Stimulated activated effector memory CD8-positive, alpha-beta T cell treated with anti-CD3 and anti-CD28 coated beads, Interleukin-12 subunit alpha, Interleukin-12 subunit beta, amount 100 ng/mL, for 72 hours (primary cell): ENCODE data around the gene VGLL1.

Source experiments
- ATAC-seq: fragments of 150-1000 bp; cut with Tn5 transposase; 2 replicates; pipeline ENCODE4 v1.10.0; 2021
- DNase-seq, 2 donors: peaks; one replicate each; pipeline ENCODE4 v3.0.0; 2021 to 2022; ENCODE audit warnings: low spot score in 2 of 2
- H3K27ac Mint-ChIP-seq: one replicate; pipeline ENCODE4 v1.8.0; 2022; ENCODE audit warnings: mild to moderate bottlenecking, mixed read lengths
- H3K36me3 Mint-ChIP-seq: one replicate; pipeline ENCODE4 v1.8.0; 2022; ENCODE audit warnings: mild to moderate bottlenecking, mixed read lengths
- H3K4me1 Mint-ChIP-seq: one replicate; pipeline ENCODE4 v1.8.0; 2022; ENCODE audit warnings: mixed read lengths
- H3K4me3 Mint-ChIP-seq: one replicate; pipeline ENCODE4 v1.8.0; 2022; ENCODE audit warnings: mild to moderate bottlenecking, mixed read lengths
- H3K9me3 Mint-ChIP-seq: one replicate; pipeline ENCODE4 v1.8.0; 2022; ENCODE audit warnings: mixed read lengths

The VGLL1 gene, protein sequence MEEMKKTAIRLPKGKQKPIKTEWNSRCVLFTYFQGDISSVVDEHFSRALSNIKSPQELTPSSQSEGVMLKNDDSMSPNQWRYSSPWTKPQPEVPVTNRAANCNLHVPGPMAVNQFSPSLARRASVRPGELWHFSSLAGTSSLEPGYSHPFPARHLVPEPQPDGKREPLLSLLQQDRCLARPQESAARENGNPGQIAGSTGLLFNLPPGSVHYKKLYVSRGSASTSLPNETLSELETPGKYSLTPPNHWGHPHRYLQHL

DNA sequence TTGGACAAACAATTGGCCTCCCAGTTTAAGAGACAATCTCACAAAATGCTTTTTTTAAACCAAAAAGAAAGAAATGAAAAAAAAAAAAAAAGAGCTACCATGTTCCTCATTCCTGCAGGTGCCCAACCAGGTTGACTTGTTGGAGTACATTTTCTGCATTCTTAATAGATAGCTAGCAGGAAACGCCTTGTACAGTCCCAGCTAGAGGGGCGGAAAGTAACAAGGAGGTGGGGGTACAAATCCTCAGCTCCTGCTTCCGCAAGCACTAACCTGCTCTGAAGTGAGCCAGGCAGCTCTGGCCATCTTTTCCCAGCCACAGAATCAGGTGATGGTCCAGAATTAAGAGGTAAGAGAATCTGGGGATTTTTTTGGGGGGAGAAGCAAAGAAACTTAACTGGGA lies at the start of gene VGLL1:
VGLL1 (plus strand) TSS at position 265 of the 400 bp plus-strand sequence. CDS start 3,806 bp downstream, outside the sequence.
- H3K4me3 Mint-ChIP-seq: no peak within 1 kb of the TSS
- no peaks in the 10 kb centered on the region for H3K36me3 Mint-ChIP-seq
- H3K9me3 Mint-ChIP-seq: no peaks in the 10 kb centered on the region
- H3K27ac Mint-ChIP-seq: no peak within 1 kb of the TSS
- DNase-seq: no peak
- H3K4me1 Mint-ChIP-seq: no peaks in the 10 kb centered on the region
- ATAC-seq: no peak

DNA sequence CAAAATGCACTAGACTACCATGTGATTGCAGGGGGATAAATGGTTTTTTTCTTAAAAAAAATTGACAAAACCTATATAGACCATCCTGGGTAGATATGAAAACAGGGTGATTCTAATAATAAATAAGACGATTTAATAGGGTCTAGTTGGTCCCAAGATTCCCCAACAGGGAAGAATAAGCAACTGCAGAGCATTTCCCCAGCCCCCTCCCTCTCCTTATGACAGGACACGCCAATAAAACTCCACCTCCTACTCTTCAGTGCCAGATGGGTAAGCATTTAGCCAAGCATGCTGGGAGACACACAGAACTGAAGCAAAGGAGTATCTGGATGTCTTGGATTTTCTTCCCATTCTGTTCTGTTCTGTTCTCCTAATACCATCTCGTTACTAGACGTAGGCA lies 44.4 kb upstream of the VGLL1 start, which contains the start of gene BRS3:
BRS3 (plus strand) TSS at position 301 of the 400 bp plus-strand sequence. CDS start 168 bp downstream, outside the sequence.
- no peak for ATAC-seq
- Mint-ChIP-seq H3K9me3 (no peaks in the 10 kb centered on the region), H3K4me1 (no peaks in the 10 kb centered on the region), H3K4me3 (no peak within 1 kb of the TSS), H3K36me3 (no peaks in the 10 kb centered on the region), H3K27ac (no peak within 1 kb of the TSS)
- no peak for DNase-seq

DNA sequence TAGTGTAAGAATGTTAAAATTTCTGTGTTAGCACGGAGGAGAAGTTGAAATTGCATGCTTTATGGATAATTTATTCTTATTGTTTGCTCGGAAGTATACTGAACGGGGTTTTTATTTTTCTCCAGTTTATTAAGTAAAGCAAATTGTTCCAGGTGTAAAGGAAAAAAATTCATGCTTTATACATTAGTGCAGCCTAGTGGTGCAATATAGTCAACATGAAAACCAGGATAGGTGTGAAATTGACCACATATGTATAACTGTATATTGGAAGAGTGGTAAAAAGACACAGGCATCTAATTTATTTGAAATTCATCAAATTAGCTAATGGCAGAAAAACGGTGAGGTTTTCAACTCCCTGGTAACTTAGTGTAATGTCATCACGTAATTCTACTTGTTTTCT lies 43.3 kb upstream of the VGLL1 start:
- DNase-seq (no peak), ATAC-seq (no peak)
- Mint-ChIP-seq H3K36me3 (no peaks in the 10 kb centered on the region), H3K4me3 (no peak overlapping the region), H3K9me3 (no peaks in the 10 kb centered on the region), H3K27ac (no peak overlapping the region), H3K4me1 (no peaks in the 10 kb centered on the region)

DNA sequence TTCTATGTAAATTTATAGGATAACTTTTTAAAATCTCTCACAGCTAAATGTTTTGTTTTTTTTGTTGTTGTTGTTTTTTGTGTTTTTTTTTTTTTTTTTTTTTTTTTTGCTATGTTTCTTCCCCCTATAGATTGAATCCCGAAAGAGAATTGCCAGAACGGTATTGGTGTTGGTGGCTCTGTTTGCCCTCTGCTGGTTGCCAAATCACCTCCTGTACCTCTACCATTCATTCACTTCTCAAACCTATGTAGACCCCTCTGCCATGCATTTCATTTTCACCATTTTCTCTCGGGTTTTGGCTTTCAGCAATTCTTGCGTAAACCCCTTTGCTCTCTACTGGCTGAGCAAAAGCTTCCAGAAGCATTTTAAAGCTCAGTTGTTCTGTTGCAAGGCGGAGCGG lies 40.2 kb upstream of the VGLL1 start:
- Mint-ChIP-seq H3K9me3 (no peaks in the 10 kb centered on the region), H3K27ac (no peak overlapping the region), H3K36me3 (peaks cover 7% of the 10 kb centered on the region), H3K4me3 (no peak overlapping the region), H3K4me1 (no peaks in the 10 kb centered on the region)
- ATAC-seq (no peak), DNase-seq (no peak)

DNA sequence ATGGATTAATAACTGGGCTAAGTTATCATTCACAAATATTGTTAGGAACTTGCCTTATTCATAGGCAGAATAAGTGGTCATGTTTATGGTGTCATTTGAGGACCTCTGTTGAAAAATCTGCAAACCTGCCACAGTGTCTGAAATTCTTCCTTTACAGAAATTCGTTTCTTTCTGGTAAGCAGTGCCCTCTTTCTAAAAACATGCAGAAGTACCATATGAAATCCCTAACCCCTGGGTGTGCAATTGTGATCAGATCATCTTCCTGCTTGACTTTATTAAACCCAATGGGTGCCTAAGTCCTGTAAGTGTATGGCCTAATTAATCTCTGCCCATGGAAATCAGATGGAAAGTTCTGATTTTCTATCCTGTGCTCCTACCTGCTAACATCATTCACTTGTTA lies 39.0 kb upstream of the VGLL1 start:
- Mint-ChIP-seq H3K4me1 (no peaks in the 10 kb centered on the region), H3K4me3 (no peak overlapping the region), H3K9me3 (no peaks in the 10 kb centered on the region), H3K27ac (no peak overlapping the region), H3K36me3 (peaks cover 7% of the 10 kb centered on the region)
- DNase-seq (no peak), ATAC-seq (no peak)

DNA sequence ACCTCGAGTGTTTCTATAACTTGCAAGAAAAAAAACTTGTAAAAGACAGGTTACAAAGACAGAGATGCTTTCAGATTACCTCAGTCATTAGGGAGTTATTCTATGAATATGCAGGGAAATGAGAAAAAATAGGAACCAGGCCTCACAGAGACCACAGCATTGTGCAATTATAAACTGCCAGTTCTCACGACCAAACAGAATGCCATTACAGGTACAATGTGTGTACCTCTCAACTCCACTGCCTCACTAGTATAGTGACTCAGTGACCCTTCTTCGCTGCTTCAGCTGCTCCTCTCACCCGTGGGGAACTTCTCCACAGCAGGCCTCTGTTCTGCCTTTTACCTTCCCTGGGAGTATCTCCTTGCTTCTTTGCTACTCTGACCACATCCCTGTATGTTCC lies 37.0 kb upstream of the VGLL1 start:
- H3K4me3 Mint-ChIP-seq: no peak overlapping the region
- no peak overlapping the region for H3K27ac Mint-ChIP-seq
- ATAC-seq: no peak
- H3K9me3 Mint-ChIP-seq: no peaks in the 10 kb centered on the region
- no peak for DNase-seq
- no peaks in the 10 kb centered on the region for H3K4me1 Mint-ChIP-seq
- peaks cover 12% of the 10 kb centered on the region for H3K36me3 Mint-ChIP-seq

DNA sequence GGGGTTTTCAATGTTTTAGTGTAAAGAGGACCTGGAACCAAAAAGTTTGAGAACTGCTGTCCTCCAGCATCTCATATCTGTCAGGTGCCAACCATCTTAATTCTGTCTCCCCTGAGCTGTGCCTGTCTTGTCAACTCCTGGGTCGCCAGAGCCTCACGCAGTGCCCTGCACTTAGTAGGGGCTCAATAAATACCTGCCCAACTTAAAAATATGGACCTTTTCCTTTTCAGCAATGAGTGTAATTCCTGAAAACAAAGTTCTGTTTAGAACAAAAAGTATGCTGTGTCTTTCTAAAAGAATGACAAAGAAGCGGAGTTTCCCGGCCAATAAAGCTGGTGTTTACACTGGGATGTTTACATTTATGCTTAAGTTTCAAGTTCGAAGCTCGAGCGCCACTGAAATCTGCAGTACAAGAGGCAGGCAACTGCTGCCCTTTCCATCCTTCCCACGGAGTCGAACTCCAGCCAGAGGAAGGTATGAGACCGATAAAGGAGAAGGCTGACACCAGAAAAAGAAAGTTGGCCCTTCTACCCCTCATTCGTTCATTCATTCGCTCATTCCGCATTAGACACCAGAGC lies 35.7 kb upstream of the VGLL1 start:
- Mint-ChIP-seq H3K4me1 (no peaks in the 10 kb centered on the region), H3K27ac (peak overlapping the region; percentile 72), H3K36me3 (peaks cover 22% of the 10 kb centered on the region), H3K4me3 (peak overlapping the region; percentile 71), H3K9me3 (no peaks in the 10 kb centered on the region)
- DNase-seq (no peak), ATAC-seq (no peak)

DNA sequence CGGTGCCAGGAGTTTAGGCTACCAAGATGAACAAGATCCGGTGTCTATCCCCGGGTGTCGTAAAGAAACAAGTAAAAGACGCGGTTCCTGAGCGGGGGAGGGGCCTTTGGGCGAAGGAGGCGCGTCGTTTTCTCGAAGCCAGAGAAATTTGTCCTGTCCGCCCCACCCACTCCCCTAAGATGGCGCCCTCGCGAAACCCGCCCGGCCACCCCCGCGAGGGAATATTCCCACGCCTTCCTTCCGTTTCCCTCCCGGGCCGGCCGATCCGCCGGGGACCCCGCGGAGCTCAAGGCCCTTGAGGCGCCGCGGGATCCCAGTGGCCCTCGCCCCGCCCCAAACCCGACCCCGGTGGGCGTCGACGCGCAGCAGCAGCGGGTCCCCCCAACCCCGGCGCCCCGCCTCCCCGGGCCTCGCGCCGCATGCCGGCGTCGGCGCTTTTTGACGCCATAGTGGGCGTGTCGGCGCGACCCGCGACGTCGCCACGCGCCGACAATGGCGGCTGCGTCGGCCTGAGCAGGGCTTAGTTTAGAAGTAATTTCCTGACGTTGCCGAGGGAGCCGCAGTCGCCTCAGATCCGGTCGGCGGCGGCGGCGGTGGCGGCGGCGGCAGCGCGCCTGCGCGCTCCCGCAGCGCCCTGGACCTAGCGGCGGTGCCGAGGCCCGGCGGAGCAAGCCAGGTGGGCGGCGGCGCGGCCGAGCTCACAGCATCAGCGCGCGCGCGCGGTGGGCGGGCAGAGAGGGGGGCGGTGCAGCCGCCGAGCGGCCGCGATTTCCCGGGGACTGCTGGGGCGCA lies 35.1 kb upstream of the VGLL1 start:
- ATAC-seq: peak; percentile 87
- DNase-seq: peak; percentile 66 to 88
- H3K36me3 Mint-ChIP-seq: peaks cover 22% of the 10 kb centered on the region
- H3K9me3 Mint-ChIP-seq: no peaks in the 10 kb centered on the region
- no peaks in the 10 kb centered on the region for H3K4me1 Mint-ChIP-seq
- peak overlapping the region; percentile 72 for H3K27ac Mint-ChIP-seq
- H3K4me3 Mint-ChIP-seq: peak overlapping the region; percentile 71

DNA sequence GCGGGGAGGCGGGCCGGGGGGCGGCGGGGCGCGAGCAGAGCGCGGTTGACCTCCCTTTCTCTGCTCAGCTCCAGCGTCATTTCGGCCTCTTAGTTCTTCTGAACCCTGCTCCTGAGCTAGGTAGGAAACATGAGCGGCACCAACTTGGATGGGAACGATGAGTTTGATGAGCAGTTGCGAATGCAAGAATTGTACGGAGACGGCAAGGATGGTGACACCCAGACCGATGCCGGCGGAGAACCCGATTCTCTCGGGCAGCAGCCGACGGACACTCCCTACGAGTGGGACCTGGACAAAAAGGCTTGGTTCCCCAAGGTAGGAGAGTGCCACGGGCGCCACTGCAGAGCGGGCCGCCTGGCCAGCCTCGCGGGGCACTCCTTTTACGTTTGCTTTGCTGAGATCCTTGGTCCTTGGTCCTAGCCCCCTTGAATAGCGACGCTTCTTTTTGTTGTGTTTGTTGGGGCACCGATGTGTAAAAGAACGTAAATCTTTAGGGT lies 34.4 kb upstream of the VGLL1 start, which contains the start of gene HTATSF1:
HTATSF1 (plus strand) TSS at position 37 of the 497 bp plus-strand sequence; CDS start at position 130, 93 bp downstream.
- ATAC-seq: peak; percentile 14

DNA sequence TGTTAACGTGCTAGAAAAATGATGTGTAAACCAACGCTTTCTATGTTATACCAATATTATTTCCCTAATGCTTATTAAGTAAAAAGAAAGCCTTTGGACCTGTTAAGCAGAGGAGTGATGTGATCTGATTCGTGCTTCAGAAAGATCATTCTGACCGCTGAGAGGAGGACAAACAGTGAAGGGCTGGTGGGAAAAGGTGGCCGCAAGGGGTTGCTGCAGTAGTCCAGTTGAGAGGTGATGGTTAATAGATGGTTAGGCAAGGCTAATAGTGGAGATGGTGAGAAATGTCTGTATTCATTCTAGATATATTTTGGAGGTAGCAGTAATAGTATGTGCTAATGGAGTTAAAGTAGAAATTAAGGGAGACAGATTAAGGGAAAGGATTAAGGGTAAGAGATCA lies 12.9 kb upstream of the VGLL1 start:
- ATAC-seq (no peak), DNase-seq (no peak)
- no peaks in the 10 kb centered on the region for H3K9me3 Mint-ChIP-seq
- no peak overlapping the region for H3K4me3 Mint-ChIP-seq
- H3K36me3 Mint-ChIP-seq: no peaks in the 10 kb centered on the region
- H3K27ac Mint-ChIP-seq: no peak overlapping the region
- no peaks in the 10 kb centered on the region for H3K4me1 Mint-ChIP-seq

More for the DNA sequence above, 34.4 kb upstream of the VGLL1 start, which contains the start of gene HTATSF1:
- Mint-ChIP-seq H3K36me3 (peaks cover 27% of the 10 kb centered on the region), H3K27ac (peak within 1 kb of the TSS; percentile 72), H3K9me3 (no peaks in the 10 kb centered on the region), H3K4me1 (no peaks in the 10 kb centered on the region), H3K4me3 (peak within 1 kb of the TSS; percentile 71)
- DNase-seq: peak in 1 of 2 donors; percentile 83

DNA sequence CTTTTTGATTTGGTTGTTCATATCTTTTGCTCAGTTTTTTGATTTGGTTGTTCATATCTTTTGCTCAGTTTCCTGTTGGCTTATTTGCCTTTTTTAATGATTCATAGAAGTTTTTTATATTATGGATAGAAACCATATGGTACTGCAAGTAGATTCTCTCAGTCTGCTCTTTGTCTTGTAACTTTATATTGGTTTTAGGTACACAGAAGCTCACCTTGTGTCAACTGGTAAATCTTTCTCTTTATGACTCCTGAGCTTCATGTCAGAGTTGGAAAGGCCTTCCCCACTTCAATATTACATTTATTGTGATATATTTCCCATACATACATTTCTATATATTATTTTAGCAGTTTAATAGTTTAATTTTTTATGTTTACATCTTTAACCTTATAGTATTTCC lies 8.2 kb upstream of the VGLL1 start:
- Mint-ChIP-seq H3K36me3 (no peaks in the 10 kb centered on the region), H3K9me3 (no peaks in the 10 kb centered on the region), H3K27ac (no peak overlapping the region), H3K4me1 (no peaks in the 10 kb centered on the region), H3K4me3 (no peak overlapping the region)
- DNase-seq (no peak), ATAC-seq (no peak)

DNA sequence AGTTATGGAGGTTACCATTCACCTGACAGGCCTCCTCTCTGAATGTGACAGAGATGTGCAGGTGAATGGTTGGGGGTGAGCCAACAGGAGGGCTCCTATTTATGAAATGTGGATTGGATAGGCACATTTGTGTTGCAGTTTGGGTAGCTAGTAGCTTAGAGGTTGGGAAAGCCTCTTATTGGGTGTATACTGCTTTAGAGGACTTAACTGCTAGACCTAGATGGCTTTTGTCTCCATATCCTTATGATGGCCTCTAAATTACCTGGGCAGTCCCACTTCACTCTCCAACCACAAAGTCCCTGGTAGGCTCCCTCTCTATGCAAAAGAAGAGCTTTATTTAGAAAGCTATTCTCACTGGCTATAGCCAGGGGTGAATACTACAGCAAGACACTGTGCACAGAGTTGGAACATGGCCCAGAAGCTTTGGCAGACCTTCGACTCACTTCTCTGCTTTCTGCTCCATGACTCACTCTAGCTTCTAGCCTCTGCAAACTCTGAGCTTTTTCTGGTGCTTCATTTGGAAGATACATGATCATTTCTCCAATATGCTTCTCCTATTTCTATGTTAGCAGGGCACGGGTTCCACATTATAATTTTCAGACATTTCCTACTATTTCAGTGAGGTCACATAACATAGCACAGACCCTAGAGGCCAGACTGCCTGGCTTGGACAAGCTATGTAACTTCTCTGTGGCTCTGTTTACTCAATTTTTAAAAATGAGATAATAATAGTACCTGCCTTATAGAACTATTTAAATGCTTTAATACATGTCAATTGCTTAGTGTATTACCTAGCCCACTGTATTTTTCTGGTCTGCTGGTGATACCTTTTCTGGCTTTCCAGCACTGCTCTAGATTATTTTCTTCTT lies 6.0 kb upstream of the VGLL1 start:
- no peaks in the 10 kb centered on the region for H3K36me3 Mint-ChIP-seq
- DNase-seq (no peak), ATAC-seq (no peak)
- no peak overlapping the region for H3K4me3 Mint-ChIP-seq
- no peaks in the 10 kb centered on the region for H3K9me3 Mint-ChIP-seq
- H3K27ac Mint-ChIP-seq: no peak overlapping the region
- no peaks in the 10 kb centered on the region for H3K4me1 Mint-ChIP-seq

DNA sequence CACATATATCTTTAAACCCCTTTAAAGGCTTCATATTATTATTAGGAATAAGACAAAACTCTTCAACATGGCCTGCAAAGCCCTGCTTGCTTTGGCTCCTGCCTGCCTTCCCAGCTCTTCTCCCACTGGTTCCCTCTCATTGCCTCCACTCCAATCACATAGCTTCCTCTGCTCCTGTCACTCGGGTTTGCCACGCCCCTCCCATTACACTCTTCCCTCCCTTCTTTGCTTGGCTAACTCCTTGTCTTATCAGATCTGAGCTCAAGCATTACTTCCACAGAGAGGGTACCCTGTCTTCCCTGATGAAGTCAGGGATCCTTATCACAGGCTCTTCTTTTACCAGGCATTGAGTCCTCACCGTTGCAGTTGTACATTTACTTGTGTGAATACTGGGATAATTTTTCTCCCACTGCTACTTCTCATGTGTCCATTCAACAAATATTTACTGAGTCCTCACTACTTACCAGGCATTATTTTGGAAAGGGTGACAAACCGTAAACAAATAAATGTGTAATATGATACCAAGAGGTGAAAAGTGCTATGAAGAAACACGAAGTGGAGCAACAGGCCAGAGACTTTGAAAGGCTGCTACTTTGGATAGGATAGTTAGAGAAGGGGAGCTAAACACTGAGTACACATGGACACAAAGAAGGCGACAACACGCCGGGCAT lies 3.2 kb upstream of the VGLL1 start:
- DNase-seq (no peak), ATAC-seq (no peak)
- no peaks in the 10 kb centered on the region for H3K4me1 Mint-ChIP-seq
- H3K4me3 Mint-ChIP-seq: no peak overlapping the region
- no peaks in the 10 kb centered on the region for H3K9me3 Mint-ChIP-seq
- no peaks in the 10 kb centered on the region for H3K36me3 Mint-ChIP-seq
- no peak overlapping the region for H3K27ac Mint-ChIP-seq

DNA sequence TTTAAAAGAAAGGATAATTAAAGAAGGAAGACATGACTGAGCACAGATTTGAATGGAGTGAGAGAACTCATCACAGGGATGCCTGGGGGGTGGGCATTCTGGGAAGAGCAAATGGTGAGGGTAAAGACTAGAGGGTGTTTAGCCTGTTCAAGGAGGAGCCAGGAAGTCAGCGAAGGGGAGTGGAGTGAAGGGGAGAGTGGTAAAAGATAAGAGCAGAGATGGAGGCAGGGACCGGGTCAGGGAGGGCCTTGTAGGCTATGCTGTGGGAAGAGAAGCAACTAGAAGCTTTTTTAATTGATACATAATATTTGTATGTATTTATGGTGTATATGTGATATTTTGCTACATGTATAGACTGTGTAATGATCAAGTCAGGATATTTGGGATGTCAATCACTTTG lies 2.2 kb upstream of the VGLL1 start:
- Mint-ChIP-seq H3K9me3 (no peaks in the 10 kb centered on the region), H3K27ac (no peak overlapping the region), H3K36me3 (no peaks in the 10 kb centered on the region), H3K4me3 (no peak overlapping the region), H3K4me1 (no peaks in the 10 kb centered on the region)
- DNase-seq (no peak), ATAC-seq (no peak)
